IPS-18c (cell line): Measurements from ENCODE around the gene CENPF.
"Not testable (repeated sequence)": the region's sequence is repeated elsewhere in the genome, so short reads cannot be mapped to it uniquely, and the experiment has no call there.

ENCODE experiments used
- H3K4me3 ChIP-seq: 2 replicates; pipeline ENCODE4 v1.7.0; 2013; ENCODE audit warnings: low read depth, mild to moderate bottlenecking, low read length, moderate library complexity; ENCODE audit not compliant: insufficient read depth
- H3K9me3 ChIP-seq: one replicate; pipeline ENCODE4 v1.6.1; 2013; ENCODE audit warnings: mild to moderate bottlenecking, low read length, moderate library complexity; ENCODE audit not compliant: control insufficient read depth, insufficient read depth

The CENPF gene

DNA sequence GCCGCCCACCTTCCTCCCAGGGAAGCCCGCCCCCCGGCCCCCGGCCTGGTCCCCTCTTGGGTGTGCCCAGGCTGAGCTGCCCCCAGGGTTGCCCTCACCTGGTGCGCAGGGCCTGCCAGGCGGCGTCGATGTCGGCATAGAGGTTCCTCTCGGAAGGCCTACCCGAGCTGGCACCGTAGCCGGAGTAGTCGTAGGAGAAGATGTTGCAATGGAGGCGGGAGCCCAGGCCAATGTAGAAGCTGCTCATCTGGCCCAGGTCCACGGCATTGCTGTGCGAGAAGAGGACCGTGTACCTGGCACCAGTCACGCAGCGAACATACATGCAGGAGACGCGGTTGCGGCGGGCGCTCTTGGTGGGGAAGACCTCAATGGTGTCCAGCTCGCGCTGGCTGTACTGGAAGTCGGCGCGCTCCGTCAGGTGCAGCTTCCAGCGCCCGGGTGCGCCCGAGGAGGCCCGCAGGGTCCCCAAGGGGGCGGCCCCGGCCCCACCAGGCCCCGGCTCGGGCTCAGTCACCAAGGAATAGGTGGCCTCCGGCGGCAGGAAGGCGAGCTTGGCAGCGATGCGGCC is 5.3 kb downstream of the CENPF start:
- not testable (repeated sequence) for H3K9me3 ChIP-seq, H3K4me3 ChIP-seq

DNA sequence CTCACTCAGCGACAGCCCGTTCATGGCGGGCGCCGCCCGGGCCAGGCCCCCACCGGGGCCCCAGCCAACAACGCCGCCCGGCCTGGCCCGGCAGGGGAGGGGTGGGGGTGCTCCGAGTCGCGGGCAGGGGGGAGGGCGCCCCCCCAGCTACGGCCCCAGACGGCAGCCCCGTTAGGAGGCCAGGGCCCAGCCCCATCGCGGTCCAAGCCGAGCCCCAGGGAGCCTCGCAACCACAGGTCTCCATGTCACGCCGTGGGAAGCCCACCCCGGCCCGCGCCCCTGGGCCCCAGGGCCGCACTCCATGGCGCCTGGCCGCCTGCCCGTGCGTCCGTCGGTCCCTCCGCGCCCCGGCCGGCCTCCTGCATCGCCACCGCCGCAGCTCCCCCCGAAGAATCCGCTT is 5.8 kb downstream of the CENPF start:
- H3K4me3 ChIP-seq, H3K9me3 ChIP-seq: not testable (repeated sequence)

DNA sequence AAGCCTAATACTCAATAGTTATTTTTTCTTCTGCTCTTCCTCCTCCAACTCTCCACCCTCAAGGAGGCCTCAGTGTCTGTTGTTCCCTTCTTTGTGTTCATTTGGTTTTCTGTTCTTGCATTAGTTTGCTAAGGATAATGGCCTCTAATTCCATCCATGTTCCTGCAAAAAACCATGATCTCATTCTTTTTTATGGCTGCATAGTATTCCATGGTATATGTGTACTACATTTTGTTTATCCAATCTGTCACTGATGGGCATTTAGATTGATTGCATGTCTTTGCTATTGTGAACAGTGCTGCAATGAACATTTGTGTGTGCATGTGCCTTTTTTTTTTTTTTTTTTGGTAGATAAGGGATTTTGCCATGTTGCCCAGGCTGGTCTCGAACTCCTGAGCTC is 6.7 kb downstream of the CENPF start:
- H3K9me3 ChIP-seq = no peaks in the 10 kb centered on the region
- no peak overlapping the region for H3K4me3 ChIP-seq

DNA sequence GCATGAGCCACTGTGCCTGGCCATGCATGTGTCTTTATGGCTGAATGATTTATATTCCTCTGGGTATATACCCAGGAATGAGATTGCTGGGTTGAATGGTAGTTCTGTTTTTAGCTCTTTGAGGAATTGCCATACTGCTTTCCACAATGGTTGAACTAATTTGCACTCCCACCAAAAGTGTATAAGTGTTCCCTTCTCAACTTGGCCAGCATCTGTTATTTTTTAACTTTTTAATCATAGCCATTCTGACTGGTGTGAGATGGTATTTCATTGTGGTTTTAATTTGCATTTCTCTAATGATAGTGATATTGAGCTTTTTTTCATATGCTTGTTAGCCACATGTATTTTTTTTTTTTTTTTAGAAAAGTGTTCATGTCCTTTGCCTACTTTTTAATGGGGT is 7.1 kb downstream of the CENPF start:
- H3K4me3 ChIP-seq, H3K9me3 ChIP-seq: not testable (repeated sequence)

DNA sequence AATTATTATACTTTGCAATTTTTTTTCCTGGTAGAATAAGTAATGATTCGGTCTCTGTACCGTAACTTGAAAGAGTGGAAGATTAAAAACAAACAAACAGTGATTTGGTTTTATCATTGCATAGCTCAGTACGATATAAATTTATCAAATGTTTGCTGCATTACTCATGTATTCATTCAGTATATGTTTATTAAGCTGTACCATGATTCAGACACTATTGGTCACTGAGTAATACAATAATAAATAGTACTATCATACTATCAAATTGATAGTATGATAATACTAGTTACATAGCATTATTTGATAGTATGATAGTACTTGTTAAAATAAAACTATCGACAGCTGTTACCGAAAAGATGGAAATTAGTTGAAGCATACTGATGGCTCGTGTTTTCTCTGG is 12.1 kb downstream of the CENPF start:
- H3K9me3 ChIP-seq = no peaks in the 10 kb centered on the region
- H3K4me3 ChIP-seq = no peak overlapping the region

DNA sequence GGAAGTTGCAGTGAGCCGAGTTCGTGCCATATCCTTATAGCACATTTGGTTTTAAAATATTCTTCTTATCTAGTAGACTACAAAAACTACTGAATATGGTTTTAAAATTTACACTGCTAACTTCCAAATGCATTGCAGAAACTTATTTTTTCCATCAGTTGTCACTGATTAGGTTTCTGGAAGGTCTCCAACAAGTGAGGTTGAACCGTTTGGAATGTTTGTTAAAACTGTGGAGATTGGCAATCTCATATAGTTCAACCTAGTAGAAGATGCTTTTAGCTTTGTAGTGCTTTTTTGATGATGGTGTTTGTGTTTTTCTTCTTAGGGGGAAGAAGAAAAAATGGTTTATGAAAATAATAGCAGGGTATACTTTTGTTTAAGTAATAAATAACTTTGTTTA is 12.9 kb downstream of the CENPF start:
- Histone ChIP-seq H3K9me3 (no peaks in the 10 kb centered on the region), H3K4me3 (no peak overlapping the region)

DNA sequence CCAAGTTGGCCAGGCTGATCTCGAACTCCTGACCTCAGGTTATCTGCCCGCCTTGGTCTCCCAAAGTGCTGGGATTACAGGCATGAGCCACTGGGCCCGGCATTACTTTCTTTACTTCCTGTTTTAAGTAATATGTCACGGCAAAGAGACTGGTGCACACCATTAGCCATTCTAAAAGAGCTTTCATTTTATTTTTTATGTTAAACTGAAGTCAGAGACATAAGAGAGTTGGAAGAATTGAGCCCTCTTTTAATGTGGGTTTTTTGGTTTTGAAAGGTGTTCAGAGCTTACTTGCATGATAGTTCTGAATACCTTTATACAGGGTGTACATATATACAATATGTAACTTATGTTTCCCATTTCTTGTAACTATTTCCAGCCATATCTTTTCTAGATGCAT is 14.3 kb downstream of the CENPF start:
- no peaks in the 10 kb centered on the region for H3K9me3 ChIP-seq
- no peak overlapping the region for H3K4me3 ChIP-seq

DNA sequence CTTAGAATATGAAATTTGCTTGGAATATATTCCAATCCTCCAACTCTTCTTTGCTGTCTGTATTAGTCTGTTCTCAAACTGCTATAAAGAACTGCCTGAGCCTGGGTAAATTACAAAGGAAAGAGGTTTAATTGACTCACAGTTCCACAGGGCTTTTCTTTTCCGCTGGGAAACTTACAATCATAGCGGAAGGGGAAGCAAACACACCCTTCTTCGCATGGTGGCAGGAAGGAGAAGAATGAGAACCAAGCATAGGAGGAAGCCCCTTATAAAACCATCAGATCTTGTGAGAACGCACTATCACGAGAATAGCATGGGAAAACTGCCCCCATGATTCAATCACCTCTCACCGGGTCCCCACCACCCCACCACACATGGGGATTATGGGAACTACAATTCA is 14.8 kb downstream of the CENPF start:
- H3K4me3 ChIP-seq = no peak overlapping the region
- H3K9me3 ChIP-seq = no peaks in the 10 kb centered on the region

DNA sequence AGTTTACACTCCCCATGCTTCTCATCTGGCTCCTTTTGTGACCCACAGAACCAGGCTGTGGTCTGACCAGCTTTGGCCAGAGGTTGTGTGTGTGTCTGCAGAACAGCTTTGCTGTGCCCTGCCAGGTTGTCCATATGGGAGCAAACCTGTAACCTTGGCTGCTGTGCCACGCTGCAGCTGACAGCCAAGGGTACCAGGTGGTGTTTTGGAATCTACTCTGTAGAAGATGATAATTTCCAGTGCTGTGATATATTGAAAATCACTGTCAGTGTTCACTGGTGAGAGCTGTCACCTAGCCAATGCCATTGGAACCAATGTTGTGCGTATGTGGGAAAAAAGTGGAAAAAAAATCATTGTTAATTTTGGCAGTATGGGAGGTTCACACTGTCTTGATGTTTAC is 18.2 kb downstream of the CENPF start:
- Histone ChIP-seq H3K9me3 (no peaks in the 10 kb centered on the region), H3K4me3 (no peak overlapping the region)

DNA sequence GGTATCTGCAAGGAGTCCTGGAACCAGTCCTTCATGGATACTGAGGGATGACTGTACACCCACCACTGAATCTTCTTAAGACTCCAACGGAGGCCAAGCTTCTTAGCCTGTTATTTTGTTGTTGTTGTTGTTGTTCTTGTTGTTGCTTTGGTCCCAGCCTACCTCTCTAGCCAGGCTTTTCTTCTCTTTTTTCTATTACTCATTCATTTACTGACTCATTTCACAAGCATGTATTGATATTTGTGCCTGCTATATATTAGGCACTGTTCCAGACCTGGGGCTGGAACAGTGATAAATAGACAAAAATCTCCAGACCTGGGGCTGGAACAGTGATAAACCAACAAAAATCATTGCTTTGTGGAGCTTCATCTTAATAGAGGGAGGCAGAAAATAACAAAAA is 20.4 kb downstream of the CENPF start:
- no peaks in the 10 kb centered on the region for H3K9me3 ChIP-seq
- H3K4me3 ChIP-seq = no peak overlapping the region

DNA sequence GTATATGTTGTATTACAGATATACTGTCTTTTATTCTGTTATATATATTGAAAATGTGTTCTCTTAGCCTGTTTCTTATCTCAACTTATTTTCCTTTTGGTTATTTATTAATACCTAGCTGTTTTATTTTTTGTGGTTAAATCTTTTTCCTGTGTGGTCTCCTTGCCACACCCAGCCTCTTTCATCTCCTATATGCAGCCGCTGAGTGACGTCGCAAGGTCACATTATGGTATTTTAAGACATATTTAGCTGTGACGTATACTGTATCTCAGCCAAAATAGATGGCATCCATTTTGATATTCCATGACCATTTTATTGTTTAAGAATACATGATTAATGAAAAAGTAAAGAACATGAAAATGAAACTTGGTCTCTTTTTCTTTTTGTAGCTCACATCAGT is 29.1 kb downstream of the CENPF start:
- Histone ChIP-seq H3K9me3 (no peaks in the 10 kb centered on the region), H3K4me3 (no peak overlapping the region)

DNA sequence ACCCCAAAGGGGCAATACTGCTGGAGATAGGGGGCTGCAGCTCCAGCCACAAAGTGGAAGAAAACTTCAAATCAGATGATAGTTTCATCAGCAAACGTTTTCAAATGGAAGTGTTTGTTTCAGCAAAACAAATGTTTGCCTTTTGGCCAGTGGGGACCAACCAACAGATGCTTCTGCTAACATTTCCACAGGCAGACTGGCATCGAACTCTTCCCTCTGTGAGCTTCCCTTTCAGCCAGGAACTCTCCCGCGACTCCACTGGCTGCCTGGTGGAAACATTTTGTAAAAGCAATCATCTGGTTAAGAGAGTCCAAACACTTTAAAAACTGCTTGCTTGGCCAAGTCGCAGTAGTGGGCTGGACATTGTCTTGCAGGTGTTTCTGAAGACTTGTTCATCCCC is 30.7 kb downstream of the CENPF start:
- Histone ChIP-seq H3K4me3 (no peak overlapping the region), H3K9me3 (no peaks in the 10 kb centered on the region)

DNA sequence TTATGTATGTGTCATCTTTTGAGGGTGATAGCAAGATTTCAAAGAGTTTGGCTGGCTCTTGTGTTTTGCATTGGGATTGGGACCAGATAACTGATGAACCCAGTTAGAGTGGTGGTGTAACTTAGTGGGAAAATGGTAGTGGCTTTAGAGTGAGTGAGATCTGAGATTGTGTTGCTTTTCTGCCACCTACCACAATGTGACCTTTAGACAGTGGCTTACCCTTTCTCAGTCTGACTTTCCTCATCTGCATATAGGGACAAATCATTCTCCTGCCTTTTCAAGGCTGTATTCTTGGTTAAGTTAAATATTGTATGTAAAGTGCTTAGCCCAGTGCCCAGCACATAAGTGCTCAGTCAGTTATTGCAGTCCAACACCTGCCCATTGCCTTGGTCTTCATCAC is 31.3 kb downstream of the CENPF start:
- H3K9me3 ChIP-seq = no peaks in the 10 kb centered on the region
- no peak overlapping the region for H3K4me3 ChIP-seq

DNA sequence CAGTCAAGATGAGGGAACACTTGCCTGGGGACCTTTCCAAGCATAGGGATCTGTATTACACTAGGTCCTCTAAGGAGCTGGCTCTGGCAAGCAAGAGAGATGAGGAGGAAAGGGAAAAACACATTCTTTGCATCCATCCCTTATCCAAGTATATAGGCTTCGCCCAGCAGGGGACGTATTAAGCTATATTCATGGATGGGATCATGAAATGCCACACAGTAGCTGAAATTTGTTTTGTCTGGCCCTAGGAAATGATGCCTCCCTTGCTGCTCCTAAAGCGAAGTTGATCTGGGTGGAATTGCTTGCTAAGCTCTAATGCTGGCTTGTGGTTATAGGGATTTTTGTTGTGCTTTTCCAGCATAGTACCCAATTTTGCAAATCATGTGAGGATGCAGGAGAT is 32.1 kb downstream of the CENPF start:
- no peaks in the 10 kb centered on the region for H3K9me3 ChIP-seq
- H3K4me3 ChIP-seq = no peak overlapping the region

DNA sequence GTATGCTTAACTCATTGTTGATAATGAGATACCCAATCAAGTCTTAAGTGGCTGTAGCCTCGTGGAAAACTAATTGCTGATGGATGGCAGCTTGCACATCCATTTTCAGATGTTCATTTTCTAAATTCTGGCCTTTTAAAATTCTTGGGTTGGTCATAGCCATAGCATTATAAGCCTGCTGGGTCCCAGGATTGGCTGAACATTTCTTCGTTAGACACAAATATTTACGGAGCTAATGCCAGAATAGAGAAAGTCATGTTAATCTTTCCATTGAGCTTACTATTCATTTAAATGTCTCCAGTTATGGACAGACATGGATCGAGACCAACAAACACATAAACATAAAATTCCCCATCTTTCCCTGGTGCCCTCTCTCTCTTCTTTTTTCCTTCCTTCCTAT is 32.5 kb downstream of the CENPF start:
- Histone ChIP-seq H3K4me3 (no peak overlapping the region), H3K9me3 (no peaks in the 10 kb centered on the region)

DNA sequence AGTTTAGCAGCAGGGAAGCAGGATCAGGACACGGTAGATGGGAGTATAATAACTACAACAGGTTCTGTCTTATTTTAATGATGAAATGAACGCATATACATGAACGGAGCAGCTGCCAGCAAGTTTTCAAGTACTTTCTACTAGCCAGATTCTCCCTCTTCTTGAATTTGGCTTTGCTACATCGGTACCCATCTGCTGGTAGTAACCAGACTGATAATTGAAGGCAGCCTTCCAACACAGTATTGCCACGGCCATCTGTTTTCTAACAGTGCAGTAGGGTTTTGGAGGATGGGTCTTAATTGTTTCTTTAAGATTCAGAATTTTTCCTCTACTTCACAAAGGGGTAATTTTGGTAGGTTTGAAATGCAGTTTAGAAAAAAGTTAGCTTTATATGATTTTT is 33.4 kb downstream of the CENPF start:
- Histone ChIP-seq H3K9me3 (no peaks in the 10 kb centered on the region), H3K4me3 (no peak overlapping the region)

DNA sequence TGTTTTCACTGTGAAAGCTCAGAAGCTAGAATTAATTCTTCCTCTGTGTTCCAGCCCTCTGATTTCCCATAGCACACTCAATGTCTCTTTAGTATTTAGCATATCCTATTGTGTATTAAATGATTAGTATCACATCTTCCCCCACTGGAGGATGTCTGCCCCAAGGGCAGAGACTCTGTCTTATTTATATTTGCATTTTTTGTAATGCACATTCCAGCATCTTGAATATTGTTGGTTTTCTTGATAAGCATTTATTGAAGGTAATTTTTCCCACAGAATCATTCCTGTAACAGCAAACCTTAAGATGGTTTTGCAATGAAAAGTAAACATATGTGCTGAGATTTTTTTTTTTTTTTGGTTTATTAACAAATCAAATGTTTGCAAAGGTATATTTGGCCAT is 34.1 kb downstream of the CENPF start:
- H3K4me3 ChIP-seq = no peak overlapping the region
- no peaks in the 10 kb centered on the region for H3K9me3 ChIP-seq

DNA sequence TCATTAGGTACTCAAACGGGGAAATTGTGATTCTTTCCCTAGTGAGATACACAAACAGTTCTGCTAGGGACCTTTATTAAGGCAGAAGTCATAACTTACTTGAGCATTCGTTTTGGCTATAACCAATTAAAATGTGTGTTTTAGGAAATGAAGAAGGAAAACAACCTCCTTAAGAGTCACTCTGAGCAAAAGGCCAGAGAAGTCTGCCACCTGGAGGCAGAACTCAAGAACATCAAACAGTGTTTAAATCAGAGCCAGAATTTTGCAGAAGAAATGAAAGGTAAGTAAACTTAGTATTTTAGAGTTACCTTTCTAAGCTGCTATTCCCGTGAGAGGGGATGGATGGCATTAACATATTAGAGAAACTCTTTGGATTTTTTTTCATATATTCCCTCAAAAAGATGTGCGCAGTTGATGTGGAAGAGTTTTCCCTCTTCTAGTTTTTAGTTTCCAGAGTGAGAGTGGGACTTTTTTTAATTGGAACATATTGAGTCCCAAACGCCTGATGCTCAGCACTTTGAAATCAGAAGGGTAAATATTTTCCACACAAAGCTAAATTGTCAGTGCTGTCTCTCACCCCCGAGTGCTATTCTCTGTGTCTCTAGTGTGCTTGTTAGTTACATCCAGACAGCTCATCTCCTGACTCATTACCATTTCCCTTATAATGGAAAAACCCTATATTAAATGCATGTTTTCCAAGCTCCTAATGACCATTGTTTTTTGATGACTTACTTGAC is 34.9 kb downstream of the CENPF start:
- H3K4me3 ChIP-seq = no peak overlapping the region
- H3K9me3 ChIP-seq = no peaks in the 10 kb centered on the region

DNA sequence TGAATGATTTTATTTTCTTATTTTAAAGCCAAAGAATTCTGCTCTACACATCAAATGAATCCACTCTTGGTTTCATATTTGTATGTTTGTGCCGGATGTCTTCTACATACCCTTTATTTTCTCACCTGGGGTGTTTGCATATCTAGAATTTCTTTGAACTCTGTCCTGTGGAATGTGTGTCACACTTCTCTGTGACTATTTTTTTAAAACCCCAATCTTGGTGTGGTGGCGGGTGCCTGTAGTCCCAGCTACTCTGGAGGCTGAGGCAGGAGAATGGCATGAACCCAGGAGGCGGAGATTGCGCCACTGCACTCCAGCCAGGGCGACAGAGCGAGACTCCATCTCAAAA is 35.4 kb downstream of the CENPF start:
- no peak overlapping the region for H3K4me3 ChIP-seq
- H3K9me3 ChIP-seq = no peaks in the 10 kb centered on the region
